IMR-90 (cell line): ENCODE results near the gene PRTFDC1. TPM values are rescaled to one million over a fixed set of nuclear protein-coding genes. Genes with fewer than 3 reads are reported as not detected.

Source experiments
- ATAC-seq: fragments of 200-7000 bp; cut with Tn5 transposase; 2 replicates; pipeline ENCODE4 v1.9.1; 2020; ENCODE audit warnings: low read depth, mild to moderate bottlenecking, moderate library complexity
- BruUV-seq: library from RNA; stranded (reverse); fragments of 400-500 nt; replicated peaks from 2 replicates; lab custom pipeline; 2021; lab: Mats Ljungman, UMichigan
- CTCF ChIA-PET: fragments of 300-600 bp; formaldehyde crosslinking; extraction: SDS; loops from one replicate; lab custom pipeline; 2021; ENCODE audit warnings: antibody characterized with exemption; lab: Yijun Ruan, JAX
- POLR2A ChIA-PET: fragments of 300-600 bp; sonication (Branson Sonifier 250); formaldehyde crosslinking; loops from one replicate; lab custom pipeline; 2022; ENCODE audit warnings: antibody characterized with exemption; ENCODE audit not compliant: unreplicated experiment; lab: Charles Lee
- DNase-seq: peaks from one replicate; pipeline ENCODE4 v3.0.0; 2013
- H2AFZ ChIP-seq: replicated peaks from 2 replicates; pipeline ENCODE3; 2013; ENCODE audit warnings: low read length, mild to moderate bottlenecking; ENCODE audit not compliant: poor library complexity
- H2AK5ac ChIP-seq: 2 replicates; pipeline ENCODE4 v1.6.1; 2013; ENCODE audit warnings: low read depth, low read length, inconsistent platforms
- H2AK9ac ChIP-seq: replicated peaks from 2 replicates; pipeline ENCODE3; 2013; ENCODE audit warnings: mild to moderate bottlenecking, low read depth, low read length, moderate library complexity; ENCODE audit not compliant: poor library complexity
- H2BK120ac ChIP-seq: 2 replicates; pipeline ENCODE4 v1.6.1; 2013; ENCODE audit warnings: low read depth, low read length, inconsistent platforms
- H2BK15ac ChIP-seq: 3 replicates; pipeline ENCODE4 v1.6.1; 2013; ENCODE audit warnings: low read depth, low read length, inconsistent platforms
- H2BK20ac ChIP-seq: 2 replicates; pipeline ENCODE4 v1.6.1; 2013; ENCODE audit warnings: low read depth, mild to moderate bottlenecking, inconsistent platforms, low read length, moderate library complexity
- H2BK5ac ChIP-seq: 2 replicates; pipeline ENCODE4 v1.6.1; 2013; ENCODE audit warnings: mild to moderate bottlenecking, low read depth, low read length, inconsistent platforms; ENCODE audit not compliant: poor library complexity, severe bottlenecking
- H3K14ac ChIP-seq: replicated peaks from 2 replicates; pipeline ENCODE4 v1.6.1; 2013; ENCODE audit warnings: low read depth, low read length, inconsistent platforms
- H3K18ac ChIP-seq: 2 replicates; pipeline ENCODE4 v1.6.1; 2013; ENCODE audit warnings: low read depth, low read length, control low read depth
- H3K23ac ChIP-seq: 2 replicates; pipeline ENCODE4 v1.6.1; 2013; ENCODE audit warnings: low read depth, low read length, inconsistent platforms
- H3K27ac ChIP-seq: 2 replicates; pipeline ENCODE4 v1.5.1; 2013; ENCODE audit warnings: mild to moderate bottlenecking, control low read depth, low read length; ENCODE audit not compliant: insufficient read depth
- H3K27me3 ChIP-seq: 2 replicates; pipeline ENCODE4 v1.6.1; 2013; ENCODE audit warnings: low read length; ENCODE audit not compliant: control insufficient read depth, insufficient read depth
- H3K36me3 ChIP-seq: 2 replicates; pipeline ENCODE4 v1.6.1; 2013; ENCODE audit warnings: low read length, mixed read lengths; ENCODE audit not compliant: control insufficient read depth, insufficient read depth
- H3K4ac ChIP-seq: 2 replicates; pipeline ENCODE4 v1.6.1; 2013; ENCODE audit warnings: low read depth, low read length, inconsistent platforms
- H3K4me1 ChIP-seq: 2 replicates; pipeline ENCODE4 v1.6.1; 2013; ENCODE audit warnings: low read length, mixed read lengths; ENCODE audit not compliant: control insufficient read depth, insufficient read depth
- H3K4me2 ChIP-seq: 2 replicates; pipeline ENCODE4 v1.6.1; 2013; ENCODE audit warnings: low read depth, mild to moderate bottlenecking, control low read depth, low read length, moderate library complexity
- H3K4me3 ChIP-seq: 2 replicates; pipeline ENCODE4 v1.5.1; 2013; ENCODE audit warnings: low read depth, mild to moderate bottlenecking, control low read depth, low read length, moderate library complexity; ENCODE audit not compliant: insufficient read depth
- H3K56ac ChIP-seq: 2 replicates; pipeline ENCODE4 v1.6.1; 2013; ENCODE audit warnings: low read length, inconsistent platforms; ENCODE audit not compliant: insufficient read depth; ENCODE audit errors: extremely low read depth
- H3K79me1 ChIP-seq, 2 experiments: 2 replicates each; pipeline ENCODE4 v1.6.1; 2013; ENCODE audit warnings: low read length in 2 of 2, inconsistent platforms in 1 of 2, low read depth in 1 of 2
- H3K9ac ChIP-seq: 2 replicates; pipeline ENCODE4 v1.6.1; 2013; ENCODE audit warnings: low read depth, low read length, control low read depth
- H3K9me1 ChIP-seq: 2 replicates; pipeline ENCODE4 v1.6.1; 2013; ENCODE audit warnings: low read length, inconsistent platforms; ENCODE audit not compliant: insufficient read depth
- H3K9me3 ChIP-seq: 2 replicates; pipeline ENCODE4 v1.6.1; 2013; ENCODE audit warnings: low read length; ENCODE audit not compliant: control insufficient read depth, insufficient read depth
- H4K20me1 ChIP-seq: 2 replicates; pipeline ENCODE4 v1.6.1; 2013; ENCODE audit warnings: low read length, inconsistent platforms; ENCODE audit not compliant: insufficient read depth
- H4K5ac ChIP-seq: 2 replicates; pipeline ENCODE4 v1.6.1; 2013; ENCODE audit warnings: mild to moderate bottlenecking, low read depth, low read length, control low read depth
- H4K8ac ChIP-seq, 2 experiments: 2 replicates each; pipeline ENCODE4 v1.6.1; 2013; ENCODE audit warnings: low read depth in 2 of 2, low read length in 2 of 2, control low read depth in 1 of 2, inconsistent platforms in 1 of 2
- H4K91ac ChIP-seq: 2 replicates; pipeline ENCODE4 v1.6.1; 2013; ENCODE audit warnings: low read depth, low read length, inconsistent platforms; ENCODE audit not compliant: insufficient read depth
- BHLHE40 ChIP-seq: fragments of 150-350 bp; IDR thresholded peaks from 2 replicates; pipeline ENCODE4 v1.6.1; 2016; ENCODE audit warnings: mild to moderate bottlenecking, low read depth, low read length
- CEBPB ChIP-seq: IDR thresholded peaks from 2 replicates; pipeline ENCODE4 v1.6.1; 2012; ENCODE audit warnings: low read depth, low read length, improper control_type of control experiment
- CHD1 ChIP-seq: IDR thresholded peaks from 2 replicates; pipeline ENCODE4 v1.6.1; 2012; ENCODE audit warnings: low read depth, low read length, improper control_type of control experiment
- FOS ChIP-seq: fragments of 150-350 bp; IDR thresholded peaks from 2 replicates; pipeline ENCODE4 v1.6.1; 2016; ENCODE audit warnings: low read depth, low read length
- MAFK ChIP-seq: IDR thresholded peaks from 2 replicates; pipeline ENCODE4 v1.6.1; 2012; ENCODE audit warnings: low read depth, low read length, improper control_type of control experiment
- MAZ ChIP-seq: IDR thresholded peaks from 2 replicates; pipeline ENCODE4 v1.6.1; 2012; ENCODE audit warnings: low read depth, mild to moderate bottlenecking, low read length, improper control_type of control experiment, moderate library complexity, borderline replicate concordance
- MXI1 ChIP-seq: IDR thresholded peaks from 2 replicates; pipeline ENCODE4 v1.6.1; 2012; ENCODE audit warnings: low read depth, mild to moderate bottlenecking, low read length, moderate library complexity, borderline replicate concordance
- NFE2L2 ChIP-seq: fragments of 150-350 bp; IDR thresholded peaks from 2 replicates; pipeline ENCODE4 v1.6.1; 2016; ENCODE audit warnings: low read depth, mild to moderate bottlenecking, low read length
- POLR2A ChIP-seq: IDR thresholded peaks from 2 replicates; pipeline ENCODE4 v1.6.1; 2012; ENCODE audit warnings: mild to moderate bottlenecking, low read depth, low read length
- RAD21 ChIP-seq: IDR thresholded peaks from 2 replicates; pipeline ENCODE4 v1.6.1; 2012; ENCODE audit warnings: low read length, improper control_type of control experiment
- RCOR1 ChIP-seq: IDR thresholded peaks from 2 replicates; pipeline ENCODE4 v1.6.1; 2012; ENCODE audit warnings: mild to moderate bottlenecking, low read length, improper control_type of control experiment; ENCODE audit not compliant: insufficient replicate concordance
- RFX5 ChIP-seq: IDR thresholded peaks from 2 replicates; pipeline ENCODE4 v1.8.0; 2012; ENCODE audit warnings: low read depth, mild to moderate bottlenecking, low read length, moderate library complexity
- SMC3 ChIP-seq: fragments of 150-350 bp; IDR thresholded peaks from 2 replicates; pipeline ENCODE4 v1.6.1; 2016; ENCODE audit warnings: low read depth, mild to moderate bottlenecking, antibody characterized with exemption, low read length, moderate library complexity
- WGBS, 2 experiments: methylation state at CpG; one replicate each; pipeline versions ENCODE4 v1.1.5 to v1.1.7; 2013; ENCODE audit warnings: missing lambda C conversion rate in 2 of 2; ENCODE audit not compliant: insufficient read length in 1 of 2; ENCODE audit errors: extremely low coverage in 2 of 2; 5-methylcytosine and 5-hydroxymethylcytosine counted together
- dilution Hi-C: fragments of 300-500 bp; cut with HindIII; formaldehyde crosslinking; loops from one replicate; pipeline ENCODE4 v1.14.3; 2018; ENCODE audit warnings: low sequenced_read_pairs; ENCODE audit not compliant: unreplicated experiment
- in situ Hi-C: fragments of 300-500 bp; cut with MboI; formaldehyde crosslinking; loops from 3 replicates; pipeline ENCODE4 v1.14.3; 2019; ENCODE audit warnings: low sequenced_read_pairs, inconsistent platforms, mixed read lengths
- intact Hi-C: fragments of 100-400 bp; cut with micrococcal nuclease; formaldehyde crosslinking; loops from 2 replicates; pipeline ENCODE4 v1.10.0; 2022
- polyA plus RNA-seq, 3 experiments: library from polyadenylated mRNA; depleted of rRNA; stranded (reverse); fragments of >200 nt; gene quantifications; 2 replicates each; pipeline ENCODE4 v1.2.3, GENCODE V29; 2012; ENCODE audit warnings: low replicate concordance in 1 of 3
- total RNA-seq: library from RNA; depleted of rRNA; stranded (reverse); fragments of >200 nt; gene quantifications from 2 replicates; pipeline ENCODE4 v1.2.3, GENCODE V29; 2012
- TF ChIP-seq, protein P1 (sequence below): fragments of 150-350 bp; IDR thresholded peaks from 2 replicates; pipeline ENCODE4 v1.6.1; 2016; ENCODE audit warnings: low read depth, mild to moderate bottlenecking, low read length, moderate library complexity, borderline replicate concordance
- TF ChIP-seq, protein P2 (sequence below): conservative IDR thresholded peaks from 2 replicates; pipeline ENCODE4 v1.5.1; 2012; ENCODE audit warnings: mild to moderate bottlenecking, low read depth, low read length, improper control_type of control experiment
- TF ChIP-seq, protein P3 (sequence below): fragments of 150-350 bp; IDR thresholded peaks from 2 replicates; pipeline ENCODE4 v1.6.1; 2017; ENCODE audit warnings: mild to moderate bottlenecking, antibody characterized with exemption, low read length, low read depth

PRTFDC1 gene
- total and polyA plus RNA-seq, 2 of the 4 experiments (the other 2 are of a cell fraction) = 12.3 to 17.9 TPM

DNA sequence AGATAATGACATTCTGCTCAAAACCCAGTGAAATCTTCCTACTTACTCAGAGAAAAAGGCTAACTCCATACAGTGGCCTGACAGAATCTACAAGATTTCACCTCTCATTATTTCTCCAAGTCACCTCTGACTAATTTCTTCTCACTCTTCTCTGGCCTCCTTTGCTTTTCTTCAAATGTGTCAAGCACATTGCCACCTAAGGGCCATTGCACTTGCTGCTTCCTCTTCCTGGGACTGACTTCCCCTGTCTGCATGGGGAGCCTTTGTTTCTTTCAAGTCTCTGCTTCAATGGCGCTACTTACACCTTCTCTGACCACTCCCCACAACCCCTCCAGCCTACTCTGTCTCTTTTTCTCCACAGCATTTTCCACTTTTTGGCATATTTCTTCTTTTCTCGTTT lies 36.0 kb downstream of the PRTFDC1 start:
- no peak overlapping the region for H2BK15ac ChIP-seq
- WGBS, 2 experiments = 100% methylated on average over 1 of the region's 2 CpGs; no CpG with 5 or more reads in 1 of the 2 experiments
- peaks cover 3% of the 10 kb centered on the region in 2 experiments; a peak in 3 of 4 replicates for H3K79me1 ChIP-seq
- no peak overlapping the region for H3K18ac ChIP-seq
- TF ChIP-seq, protein P1, sequence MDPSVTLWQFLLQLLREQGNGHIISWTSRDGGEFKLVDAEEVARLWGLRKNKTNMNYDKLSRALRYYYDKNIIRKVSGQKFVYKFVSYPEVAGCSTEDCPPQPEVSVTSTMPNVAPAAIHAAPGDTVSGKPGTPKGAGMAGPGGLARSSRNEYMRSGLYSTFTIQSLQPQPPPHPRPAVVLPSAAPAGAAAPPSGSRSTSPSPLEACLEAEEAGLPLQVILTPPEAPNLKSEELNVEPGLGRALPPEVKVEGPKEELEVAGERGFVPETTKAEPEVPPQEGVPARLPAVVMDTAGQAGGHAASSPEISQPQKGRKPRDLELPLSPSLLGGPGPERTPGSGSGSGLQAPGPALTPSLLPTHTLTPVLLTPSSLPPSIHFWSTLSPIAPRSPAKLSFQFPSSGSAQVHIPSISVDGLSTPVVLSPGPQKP = no peak
- TF ChIP-seq FOS (no peak), MXI1 (no peak), RAD21 (no peak), MAFK (no peak), RFX5 (no peak), SMC3 (no peak), RCOR1 (no peak), MAZ (no peak), CHD1 (no peak), BHLHE40 (no peak), CEBPB (no peak), NFE2L2 (no peak), POLR2A (no peak)
- TF ChIP-seq, protein P2, sequence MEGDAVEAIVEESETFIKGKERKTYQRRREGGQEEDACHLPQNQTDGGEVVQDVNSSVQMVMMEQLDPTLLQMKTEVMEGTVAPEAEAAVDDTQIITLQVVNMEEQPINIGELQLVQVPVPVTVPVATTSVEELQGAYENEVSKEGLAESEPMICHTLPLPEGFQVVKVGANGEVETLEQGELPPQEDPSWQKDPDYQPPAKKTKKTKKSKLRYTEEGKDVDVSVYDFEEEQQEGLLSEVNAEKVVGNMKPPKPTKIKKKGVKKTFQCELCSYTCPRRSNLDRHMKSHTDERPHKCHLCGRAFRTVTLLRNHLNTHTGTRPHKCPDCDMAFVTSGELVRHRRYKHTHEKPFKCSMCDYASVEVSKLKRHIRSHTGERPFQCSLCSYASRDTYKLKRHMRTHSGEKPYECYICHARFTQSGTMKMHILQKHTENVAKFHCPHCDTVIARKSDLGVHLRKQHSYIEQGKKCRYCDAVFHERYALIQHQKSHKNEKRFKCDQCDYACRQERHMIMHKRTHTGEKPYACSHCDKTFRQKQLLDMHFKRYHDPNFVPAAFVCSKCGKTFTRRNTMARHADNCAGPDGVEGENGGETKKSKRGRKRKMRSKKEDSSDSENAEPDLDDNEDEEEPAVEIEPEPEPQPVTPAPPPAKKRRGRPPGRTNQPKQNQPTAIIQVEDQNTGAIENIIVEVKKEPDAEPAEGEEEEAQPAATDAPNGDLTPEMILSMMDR = no peak
- TF ChIP-seq, protein P3, sequence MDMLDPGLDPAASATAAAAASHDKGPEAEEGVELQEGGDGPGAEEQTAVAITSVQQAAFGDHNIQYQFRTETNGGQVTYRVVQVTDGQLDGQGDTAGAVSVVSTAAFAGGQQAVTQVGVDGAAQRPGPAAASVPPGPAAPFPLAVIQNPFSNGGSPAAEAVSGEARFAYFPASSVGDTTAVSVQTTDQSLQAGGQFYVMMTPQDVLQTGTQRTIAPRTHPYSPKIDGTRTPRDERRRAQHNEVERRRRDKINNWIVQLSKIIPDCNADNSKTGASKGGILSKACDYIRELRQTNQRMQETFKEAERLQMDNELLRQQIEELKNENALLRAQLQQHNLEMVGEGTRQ = no peak
- H3K9ac ChIP-seq = no peak overlapping the region
- no peak overlapping the region for H3K4me3 ChIP-seq
- H4K8ac ChIP-seq = no peak overlapping the region
- no peaks in the 10 kb centered on the region for H3K27me3 ChIP-seq
- ATAC-seq (no peak), DNase-seq (no peak)
- H3K4me2 ChIP-seq = no peak overlapping the region
- in situ Hi-C loops = no loop called here
- H4K5ac ChIP-seq = no peak overlapping the region
- H2AK9ac ChIP-seq = no peak overlapping the region
- no peaks in the 10 kb centered on the region for H3K36me3 ChIP-seq
- H3K9me3 ChIP-seq = no peaks in the 10 kb centered on the region
- intact Hi-C loops = no loop called here
- H2AK5ac ChIP-seq = no peak overlapping the region
- dilution Hi-C loops = no loop called here
- H3K56ac ChIP-seq = no peak overlapping the region
- no peak overlapping the region for H2BK20ac ChIP-seq
- H4K91ac ChIP-seq = no peak overlapping the region
- CTCF ChIA-PET = no interaction called here
- no peak overlapping the region for H2BK5ac ChIP-seq
- no peak overlapping the region for H3K4ac ChIP-seq
- H3K23ac ChIP-seq = no peak overlapping the region
- H3K4me1 ChIP-seq = peaks cover 3% of the 10 kb centered on the region; the same call in 1 of the 2 replicates
- H3K27ac ChIP-seq = no peak overlapping the region
- H3K9me1 ChIP-seq = no peaks in the 10 kb centered on the region
- no peak overlapping the region for H3K14ac ChIP-seq
- no peak overlapping the region for H2BK120ac ChIP-seq
- no peak overlapping the region for H2AFZ ChIP-seq
- POLR2A ChIA-PET = no interaction called here
- no TSS peak for BruUV-seq
- no peaks in the 10 kb centered on the region for H4K20me1 ChIP-seq
